ENCODE measurements around the gene PEX7. TPM values are rescaled to one million over a fixed set of nuclear protein-coding genes. Genes with fewer than 3 reads are reported as not detected.
"Not testable (repeated sequence)": the region's sequence is repeated elsewhere in the genome, so short reads cannot be mapped to it uniquely, and the experiment has no call there.

PEX7 gene
- total and polyA plus RNA-seq, 10 of the 15 experiments (the other 5 are each of a cell fraction or from before 2014, with no cell fraction given): 0.58 to 12.4 (median 8.8) TPM

- RAD21 ChIA-PET (ENCODE audit: unreplicated experiment): no interaction called here
- H3K79me2 ChIP-seq (ENCODE audit: control insufficient read depth, insufficient read depth, low read length): no peaks in the 10 kb centered on the region
- TF ChIP-seq ZNF274 (IDR thresholded peaks at IDR 0.05; ENCODE audit: insufficient read depth, insufficient read length) (no peak), CEBPB (IDR thresholded peaks at IDR 0.05; ENCODE audit: borderline replicate concordance in 1 of 2, low read depth in 2 of 2, low read length in 2 of 2) (no peak), ZNF207 (IDR thresholded peaks at IDR 0.05; ENCODE audit: borderline replicate concordance) (no peak), ZBED1 (IDR thresholded peaks at IDR 0.05; ENCODE audit: borderline replicate concordance) (no peak), TCF3 (IDR thresholded peaks at IDR 0.05; ENCODE audit: borderline replicate concordance, insufficient read depth, low read depth, low read length) (no peak), ZSCAN29 (IDR thresholded peaks at IDR 0.05) (no peak), EZH2 (IDR thresholded peaks at IDR 0.05; ENCODE audit: borderline replicate concordance, control insufficient read depth, low read depth, low read length) (no peak), SKIL (IDR thresholded peaks at IDR 0.05; ENCODE audit: low read depth, poor library complexity, severe bottlenecking) (no peak)
- TF ChIP-seq, protein P1, sequence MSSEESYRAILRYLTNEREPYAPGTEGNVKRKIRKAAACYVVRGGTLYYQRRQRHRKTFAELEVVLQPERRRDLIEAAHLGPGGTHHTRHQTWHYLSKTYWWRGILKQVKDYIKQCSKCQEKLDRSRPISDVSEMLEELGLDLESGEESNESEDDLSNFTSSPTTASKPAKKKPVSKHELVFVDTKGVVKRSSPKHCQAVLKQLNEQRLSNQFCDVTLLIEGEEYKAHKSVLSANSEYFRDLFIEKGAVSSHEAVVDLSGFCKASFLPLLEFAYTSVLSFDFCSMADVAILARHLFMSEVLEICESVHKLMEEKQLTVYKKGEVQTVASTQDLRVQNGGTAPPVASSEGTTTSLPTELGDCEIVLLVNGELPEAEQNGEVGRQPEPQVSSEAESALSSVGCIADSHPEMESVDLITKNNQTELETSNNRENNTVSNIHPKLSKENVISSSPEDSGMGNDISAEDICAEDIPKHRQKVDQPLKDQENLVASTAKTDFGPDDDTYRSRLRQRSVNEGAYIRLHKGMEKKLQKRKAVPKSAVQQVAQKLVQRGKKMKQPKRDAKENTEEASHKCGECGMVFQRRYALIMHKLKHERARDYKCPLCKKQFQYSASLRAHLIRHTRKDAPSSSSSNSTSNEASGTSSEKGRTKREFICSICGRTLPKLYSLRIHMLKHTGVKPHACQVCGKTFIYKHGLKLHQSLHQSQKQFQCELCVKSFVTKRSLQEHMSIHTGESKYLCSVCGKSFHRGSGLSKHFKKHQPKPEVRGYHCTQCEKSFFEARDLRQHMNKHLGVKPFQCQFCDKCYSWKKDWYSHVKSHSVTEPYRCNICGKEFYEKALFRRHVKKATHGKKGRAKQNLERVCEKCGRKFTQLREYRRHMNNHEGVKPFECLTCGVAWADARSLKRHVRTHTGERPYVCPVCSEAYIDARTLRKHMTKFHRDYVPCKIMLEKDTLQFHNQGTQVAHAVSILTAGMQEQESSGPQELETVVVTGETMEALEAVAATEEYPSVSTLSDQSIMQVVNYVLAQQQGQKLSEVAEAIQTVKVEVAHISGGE (CRISPR knock-in tag; IDR thresholded peaks at IDR 0.05): no peak
- H3K9ac ChIP-seq (ENCODE audit: control insufficient read depth, insufficient read depth, low read length): no peak overlapping the region
- no peak overlapping the region for H3K4me2 ChIP-seq (ENCODE audit: control insufficient read depth, insufficient read depth)
- POLR2A ChIA-PET: no interaction called here
- H3K4me3 ChIP-seq: no peak overlapping the region
- H4K20me1 ChIP-seq (ENCODE audit: control insufficient read depth, insufficient read depth): no peaks in the 10 kb centered on the region
- 92% methylated on average over 5 of the region's 5 CpGs for WGBS (ENCODE audit: insufficient coverage, insufficient replicate concordance, low lambda C conversion rate, missing lambda C conversion rate)
- intact Hi-C loops (cut with micrococcal nuclease; ENCODE audit: unreplicated experiment): no loop called here
- no peaks in the 10 kb centered on the region for H3K27me3 ChIP-seq (replicated peaks in 1 of 2; ENCODE audit: control insufficient read depth in 2 of 2, insufficient read depth in 2 of 2, low read length in 1 of 2)
- H3K27ac ChIP-seq (ENCODE audit: control insufficient read depth, insufficient read depth): no peak overlapping the region
- in situ Hi-C loops (cut with MboI): no loop called here
- FAIRE-seq: no peak
- no TSS peak for BruUV-seq (replicated peaks)
- no peaks in the 10 kb centered on the region for H3K4me1 ChIP-seq (ENCODE audit: control insufficient read depth, insufficient read depth, low read length)
- H3K36me3 ChIP-seq (ENCODE audit: control insufficient read depth in 2 of 2, insufficient read depth in 2 of 2, low read length in 1 of 2): peaks cover 3 to 4% of the 10 kb centered on the region in 2 experiments
- no peaks in the 10 kb centered on the region for H3K9me3 ChIP-seq (replicated peaks; ENCODE audit: control insufficient read depth, insufficient read depth, low read length)
- no peak overlapping the region for H2AFZ ChIP-seq (ENCODE audit: control insufficient read depth, low read depth, low read length)
- CTCF ChIA-PET: no interaction called here
- no peak for ATAC-seq
- SMC1A ChIA-PET (ENCODE audit: uncharacterized antibody, unreplicated experiment): interaction anchor here (1.5 kb wide), 1 partner anchor 12 kb away, joined by 5 read pairs; no protein-coding TSS in a partner anchor
- no peak for DNase-seq (ENCODE audit: low read depth, low spot score)
Observed at GRCh38 chr6:136901212-136901784, 78.9 kb downstream of the PEX7 start.

DNA sequence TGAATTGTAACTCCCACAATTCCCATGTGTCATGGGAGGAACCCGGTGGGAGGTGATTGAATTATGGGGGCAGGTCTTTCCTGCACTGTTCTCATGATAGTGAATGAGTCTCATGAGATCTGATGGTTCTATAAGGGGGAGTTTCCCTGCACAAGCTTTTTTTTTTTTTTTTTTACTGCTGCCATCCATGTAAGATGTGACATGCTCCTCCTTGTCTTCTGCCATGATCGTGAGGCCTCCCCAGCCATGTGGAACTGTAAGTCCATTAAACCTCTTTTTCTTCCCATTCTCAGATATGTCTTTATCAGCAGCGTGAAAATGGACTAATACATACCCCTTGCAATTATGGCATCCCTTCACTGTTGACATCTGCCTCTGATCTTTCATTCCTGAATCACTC, 82.1 kb downstream of the PEX7 start:
- BruUV-seq (replicated peaks); ATAC-seq; H4K20me1 ChIP-seq (ENCODE audit: control insufficient read depth, insufficient read depth); H3K27me3 ChIP-seq (replicated peaks in 1 of 2; ENCODE audit: control insufficient read depth in 2 of 2, insufficient read depth in 2 of 2, low read length in 1 of 2); RAD21 ChIA-PET (ENCODE audit: unreplicated experiment); H3K9ac ChIP-seq (ENCODE audit: control insufficient read depth, insufficient read depth, low read length); H3K4me1 ChIP-seq (ENCODE audit: control insufficient read depth, insufficient read depth, low read length); FAIRE-seq; in situ Hi-C loops (cut with MboI); CTCF ChIA-PET; DNase-seq (ENCODE audit: low read depth, low spot score); intact Hi-C loops (cut with micrococcal nuclease; ENCODE audit: unreplicated experiment); H3K79me2 ChIP-seq (ENCODE audit: control insufficient read depth, insufficient read depth, low read length); POLR2A ChIA-PET; H2AFZ ChIP-seq (ENCODE audit: control insufficient read depth, low read depth, low read length); H3K9me3 ChIP-seq (replicated peaks; ENCODE audit: control insufficient read depth, insufficient read depth, low read length); H3K4me3 ChIP-seq; H3K36me3 ChIP-seq (ENCODE audit: control insufficient read depth in 2 of 2, insufficient read depth in 2 of 2, low read length in 1 of 2); H3K4me2 ChIP-seq (ENCODE audit: control insufficient read depth, insufficient read depth); H3K27ac ChIP-seq (ENCODE audit: control insufficient read depth, insufficient read depth): not testable (repeated sequence)
- SMC1A ChIA-PET (ENCODE audit: uncharacterized antibody, unreplicated experiment): interaction anchor here (1.0 to 2.1 kb wide), 4 partner anchors 8 to 20 kb away, joined by 3 to 8 read pairs (median 4); no protein-coding TSS in a partner anchor
- 100% methylated on average over 2 of the region's 3 CpGs for WGBS (ENCODE audit: insufficient coverage, insufficient replicate concordance, low lambda C conversion rate, missing lambda C conversion rate)
